ENCODE measurements around the gene FBXL19.

DNA sequence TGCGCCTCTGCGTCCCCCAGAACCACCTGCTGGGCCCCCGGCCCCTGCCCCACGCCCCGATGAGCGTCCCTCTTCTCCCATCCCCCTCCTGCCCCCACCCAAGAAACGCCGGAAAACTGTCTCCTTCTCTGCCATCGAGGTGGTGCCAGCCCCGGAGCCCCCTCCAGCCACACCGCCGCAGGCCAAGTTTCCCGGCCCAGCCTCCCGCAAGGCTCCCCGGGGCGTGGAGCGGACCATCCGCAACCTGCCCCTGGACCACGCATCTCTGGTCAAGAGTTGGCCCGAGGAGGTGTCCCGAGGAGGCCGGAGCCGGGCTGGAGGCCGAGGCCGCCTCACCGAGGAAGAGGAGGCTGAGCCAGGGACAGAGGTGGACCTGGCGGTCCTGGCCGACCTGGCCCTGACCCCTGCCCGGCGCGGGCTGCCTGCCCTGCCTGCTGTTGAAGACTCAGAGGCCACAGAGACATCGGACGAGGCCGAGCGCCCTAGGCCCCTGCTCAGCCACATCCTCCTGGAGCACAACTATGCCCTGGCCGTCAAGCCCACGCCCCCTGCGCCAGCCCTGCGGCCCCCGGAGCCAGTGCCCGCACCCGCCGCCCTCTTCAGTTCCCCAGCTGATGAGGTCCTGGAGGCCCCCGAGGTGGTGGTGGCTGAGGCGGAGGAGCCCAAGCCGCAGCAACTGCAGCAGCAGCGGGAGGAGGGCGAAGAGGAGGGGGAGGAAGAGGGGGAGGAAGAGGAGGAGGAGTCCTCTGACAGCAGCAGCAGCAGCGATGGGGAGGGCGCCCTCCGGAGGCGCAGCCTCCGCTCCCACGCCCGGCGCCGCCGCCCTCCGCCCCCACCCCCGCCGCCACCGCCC lies 56.0 kb downstream of the FBXL19 start:
- TF ChIP-seq TAF1 (conservative IDR thresholded peaks at IDR 0.05), result no peak
- no peak for TF ChIP-seq YY1 (IDR thresholded peaks at IDR 0.05)
- TF ChIP-seq, protein P1, sequence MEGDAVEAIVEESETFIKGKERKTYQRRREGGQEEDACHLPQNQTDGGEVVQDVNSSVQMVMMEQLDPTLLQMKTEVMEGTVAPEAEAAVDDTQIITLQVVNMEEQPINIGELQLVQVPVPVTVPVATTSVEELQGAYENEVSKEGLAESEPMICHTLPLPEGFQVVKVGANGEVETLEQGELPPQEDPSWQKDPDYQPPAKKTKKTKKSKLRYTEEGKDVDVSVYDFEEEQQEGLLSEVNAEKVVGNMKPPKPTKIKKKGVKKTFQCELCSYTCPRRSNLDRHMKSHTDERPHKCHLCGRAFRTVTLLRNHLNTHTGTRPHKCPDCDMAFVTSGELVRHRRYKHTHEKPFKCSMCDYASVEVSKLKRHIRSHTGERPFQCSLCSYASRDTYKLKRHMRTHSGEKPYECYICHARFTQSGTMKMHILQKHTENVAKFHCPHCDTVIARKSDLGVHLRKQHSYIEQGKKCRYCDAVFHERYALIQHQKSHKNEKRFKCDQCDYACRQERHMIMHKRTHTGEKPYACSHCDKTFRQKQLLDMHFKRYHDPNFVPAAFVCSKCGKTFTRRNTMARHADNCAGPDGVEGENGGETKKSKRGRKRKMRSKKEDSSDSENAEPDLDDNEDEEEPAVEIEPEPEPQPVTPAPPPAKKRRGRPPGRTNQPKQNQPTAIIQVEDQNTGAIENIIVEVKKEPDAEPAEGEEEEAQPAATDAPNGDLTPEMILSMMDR (IDR thresholded peaks at IDR 0.05; ENCODE audit: low read depth, low read length, missing input control), result no peak
- TF ChIP-seq, protein P2, sequence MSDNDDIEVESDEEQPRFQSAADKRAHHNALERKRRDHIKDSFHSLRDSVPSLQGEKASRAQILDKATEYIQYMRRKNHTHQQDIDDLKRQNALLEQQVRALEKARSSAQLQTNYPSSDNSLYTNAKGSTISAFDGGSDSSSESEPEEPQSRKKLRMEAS (IDR thresholded peaks at IDR 0.05), result no peak
- TF ChIP-seq, protein P3, sequence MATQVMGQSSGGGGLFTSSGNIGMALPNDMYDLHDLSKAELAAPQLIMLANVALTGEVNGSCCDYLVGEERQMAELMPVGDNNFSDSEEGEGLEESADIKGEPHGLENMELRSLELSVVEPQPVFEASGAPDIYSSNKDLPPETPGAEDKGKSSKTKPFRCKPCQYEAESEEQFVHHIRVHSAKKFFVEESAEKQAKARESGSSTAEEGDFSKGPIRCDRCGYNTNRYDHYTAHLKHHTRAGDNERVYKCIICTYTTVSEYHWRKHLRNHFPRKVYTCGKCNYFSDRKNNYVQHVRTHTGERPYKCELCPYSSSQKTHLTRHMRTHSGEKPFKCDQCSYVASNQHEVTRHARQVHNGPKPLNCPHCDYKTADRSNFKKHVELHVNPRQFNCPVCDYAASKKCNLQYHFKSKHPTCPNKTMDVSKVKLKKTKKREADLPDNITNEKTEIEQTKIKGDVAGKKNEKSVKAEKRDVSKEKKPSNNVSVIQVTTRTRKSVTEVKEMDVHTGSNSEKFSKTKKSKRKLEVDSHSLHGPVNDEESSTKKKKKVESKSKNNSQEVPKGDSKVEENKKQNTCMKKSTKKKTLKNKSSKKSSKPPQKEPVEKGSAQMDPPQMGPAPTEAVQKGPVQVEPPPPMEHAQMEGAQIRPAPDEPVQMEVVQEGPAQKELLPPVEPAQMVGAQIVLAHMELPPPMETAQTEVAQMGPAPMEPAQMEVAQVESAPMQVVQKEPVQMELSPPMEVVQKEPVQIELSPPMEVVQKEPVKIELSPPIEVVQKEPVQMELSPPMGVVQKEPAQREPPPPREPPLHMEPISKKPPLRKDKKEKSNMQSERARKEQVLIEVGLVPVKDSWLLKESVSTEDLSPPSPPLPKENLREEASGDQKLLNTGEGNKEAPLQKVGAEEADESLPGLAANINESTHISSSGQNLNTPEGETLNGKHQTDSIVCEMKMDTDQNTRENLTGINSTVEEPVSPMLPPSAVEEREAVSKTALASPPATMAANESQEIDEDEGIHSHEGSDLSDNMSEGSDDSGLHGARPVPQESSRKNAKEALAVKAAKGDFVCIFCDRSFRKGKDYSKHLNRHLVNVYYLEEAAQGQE (IDR thresholded peaks at IDR 0.05), result no peak
- no peak for TF ChIP-seq JUND (IDR thresholded peaks at IDR 0.05)
- TF ChIP-seq GABPA (IDR thresholded peaks at IDR 0.05 in 1 of 2, conservative IDR thresholded peaks at IDR 0.05 in 1 of 2), result no peak
- no peak for TF ChIP-seq FOXA2 (IDR thresholded peaks at IDR 0.05)
- no peak for TF ChIP-seq RXRA (IDR thresholded peaks at IDR 0.05)
- TF ChIP-seq, protein P4, sequence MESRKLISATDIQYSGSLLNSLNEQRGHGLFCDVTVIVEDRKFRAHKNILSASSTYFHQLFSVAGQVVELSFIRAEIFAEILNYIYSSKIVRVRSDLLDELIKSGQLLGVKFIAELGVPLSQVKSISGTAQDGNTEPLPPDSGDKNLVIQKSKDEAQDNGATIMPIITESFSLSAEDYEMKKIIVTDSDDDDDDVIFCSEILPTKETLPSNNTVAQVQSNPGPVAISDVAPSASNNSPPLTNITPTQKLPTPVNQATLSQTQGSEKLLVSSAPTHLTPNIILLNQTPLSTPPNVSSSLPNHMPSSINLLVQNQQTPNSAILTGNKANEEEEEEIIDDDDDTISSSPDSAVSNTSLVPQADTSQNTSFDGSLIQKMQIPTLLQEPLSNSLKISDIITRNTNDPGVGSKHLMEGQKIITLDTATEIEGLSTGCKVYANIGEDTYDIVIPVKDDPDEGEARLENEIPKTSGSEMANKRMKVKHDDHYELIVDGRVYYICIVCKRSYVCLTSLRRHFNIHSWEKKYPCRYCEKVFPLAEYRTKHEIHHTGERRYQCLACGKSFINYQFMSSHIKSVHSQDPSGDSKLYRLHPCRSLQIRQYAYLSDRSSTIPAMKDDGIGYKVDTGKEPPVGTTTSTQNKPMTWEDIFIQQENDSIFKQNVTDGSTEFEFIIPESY (IDR thresholded peaks at IDR 0.05), result no peak
- no peak for TF ChIP-seq FOXA1 (IDR thresholded peaks at IDR 0.05)
- TF ChIP-seq SP1 (IDR thresholded peaks at IDR 0.05), result no peak
